Measurements from ENCODE around the gene GREB1L.
A peak's percentile ranks its signal among the peaks of the same experiment; 100 is the strongest.
"Not testable (repeated sequence)": the region's sequence is repeated elsewhere in the genome, so short reads cannot be mapped to it uniquely, and the experiment has no call there.

Gene GREB1L

DNA sequence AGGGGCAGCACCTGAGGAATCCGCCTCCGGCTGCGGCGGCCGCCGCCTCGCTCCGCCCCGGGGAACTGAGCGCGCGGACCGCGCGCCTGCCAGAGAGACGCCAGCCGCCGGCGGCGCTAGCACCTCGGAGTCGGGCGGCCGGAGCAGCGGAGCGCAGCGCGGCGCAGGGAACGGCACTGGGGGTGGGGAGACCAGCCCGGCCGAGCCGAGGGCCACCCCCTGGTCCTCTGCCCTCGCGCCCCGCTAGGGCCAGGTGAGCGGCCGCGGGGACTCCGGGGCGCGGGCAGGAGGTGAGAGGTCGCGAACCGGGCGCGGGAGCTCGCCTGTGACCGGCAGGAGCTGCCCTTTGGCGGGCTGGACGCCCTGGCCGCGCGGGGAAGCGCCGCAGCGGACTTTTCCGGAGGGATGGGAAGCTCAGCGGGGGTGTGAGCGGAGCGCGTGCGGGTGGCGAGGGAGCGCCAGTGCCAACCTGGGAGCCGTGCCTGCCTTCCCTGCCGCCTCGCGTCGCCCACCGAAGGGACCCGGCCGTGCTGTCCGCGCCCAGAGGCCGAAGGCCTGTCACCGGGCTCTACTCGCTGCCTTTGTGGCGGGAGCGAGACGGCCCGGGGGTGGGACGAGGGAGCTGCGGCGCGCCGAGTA is at the start of gene GREB1L:
TSS of gene GREB1L (plus strand) at position 92 of the 639 bp plus-strand sequence. CDS start 141,287 bp downstream, outside the sequence.
- FAIRE-seq (no peak), DNase-seq (ENCODE audit: extremely low spot score, insufficient read length, low read depth) (no peak)

DNA sequence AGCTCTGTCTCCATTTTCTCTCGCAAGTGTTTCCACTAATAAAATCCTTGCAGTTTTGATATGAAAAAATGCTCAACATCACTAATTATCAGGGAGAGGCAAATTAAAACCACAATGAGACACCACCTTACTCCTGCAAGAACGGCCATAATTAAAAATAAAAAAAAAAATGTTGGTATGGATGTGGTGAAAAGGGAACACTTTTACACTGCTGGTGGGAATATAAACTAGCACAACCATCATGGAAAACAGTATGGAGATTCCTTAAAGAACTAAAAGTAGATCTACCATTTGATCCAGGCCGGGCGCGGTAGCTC is 49.8 kb upstream of the GREB1L start:
- no peak for FAIRE-seq
- DNase-seq (ENCODE audit: extremely low spot score, insufficient read length, low read depth) = no peak

DNA sequence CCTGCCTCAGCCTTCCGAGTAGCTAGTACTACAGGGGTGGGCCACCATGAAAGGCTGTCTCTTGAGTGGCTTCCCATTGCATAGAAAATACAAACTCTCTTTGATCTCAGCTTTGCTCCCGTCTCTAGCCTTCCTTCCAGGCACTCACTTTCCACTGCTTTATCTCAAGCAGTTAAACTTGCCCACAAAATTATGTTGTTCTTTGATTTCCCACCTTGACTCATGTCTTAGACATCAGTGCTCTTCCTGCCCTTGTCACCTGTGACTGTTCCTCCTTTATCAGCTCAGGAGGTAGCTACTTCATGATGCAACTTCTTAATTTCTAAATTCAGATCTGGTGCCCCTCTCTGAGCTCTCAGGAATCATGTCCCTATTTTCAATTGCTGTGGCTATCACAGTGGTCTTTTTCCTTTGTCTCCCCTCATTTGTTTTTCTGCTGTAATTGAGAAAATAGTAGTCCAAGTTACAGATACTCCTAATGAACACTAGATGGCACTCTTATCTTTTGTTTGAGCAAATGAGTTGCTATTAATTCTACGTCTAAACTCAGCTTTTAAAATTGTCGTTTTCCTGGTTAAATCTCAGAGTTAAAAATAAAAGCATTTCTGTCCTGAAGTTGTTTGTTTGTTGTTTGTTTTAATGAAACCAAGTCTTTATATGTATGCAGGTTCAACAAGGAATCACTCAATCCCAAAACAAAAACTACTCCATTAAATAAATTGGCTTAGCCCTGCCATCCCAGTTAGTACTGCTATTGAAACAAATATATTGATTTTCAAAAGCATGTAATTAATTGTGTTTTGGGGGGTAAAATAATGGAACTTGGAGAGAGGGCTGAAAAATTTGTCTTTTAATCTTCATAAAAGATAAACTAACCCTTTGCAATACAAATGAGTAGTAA is 46.9 kb upstream of the GREB1L start:
- DNase-seq (ENCODE audit: extremely low spot score, insufficient read length, low read depth) (no peak), FAIRE-seq (peak; percentile 68)

DNA sequence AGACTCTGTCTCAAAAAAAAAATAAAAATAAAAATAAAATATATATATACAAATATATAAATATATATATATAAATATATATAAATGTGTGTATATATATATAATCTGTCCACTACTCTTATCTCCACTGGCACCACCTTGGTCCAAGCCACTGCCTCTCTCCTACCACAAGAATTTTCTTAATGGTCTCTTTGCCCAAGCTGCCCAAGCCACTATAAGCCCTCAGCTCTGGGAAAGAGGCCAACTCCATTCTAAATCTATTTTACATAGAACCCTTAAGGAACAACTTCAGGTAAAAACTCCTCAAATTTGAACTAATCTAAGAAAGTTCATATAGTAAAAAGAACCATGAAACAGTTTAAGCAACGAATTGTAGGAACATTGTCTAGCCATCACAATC is 45.6 kb upstream of the GREB1L start:
- DNase-seq (ENCODE audit: extremely low spot score, insufficient read length, low read depth) (no peak), FAIRE-seq (no peak)

DNA sequence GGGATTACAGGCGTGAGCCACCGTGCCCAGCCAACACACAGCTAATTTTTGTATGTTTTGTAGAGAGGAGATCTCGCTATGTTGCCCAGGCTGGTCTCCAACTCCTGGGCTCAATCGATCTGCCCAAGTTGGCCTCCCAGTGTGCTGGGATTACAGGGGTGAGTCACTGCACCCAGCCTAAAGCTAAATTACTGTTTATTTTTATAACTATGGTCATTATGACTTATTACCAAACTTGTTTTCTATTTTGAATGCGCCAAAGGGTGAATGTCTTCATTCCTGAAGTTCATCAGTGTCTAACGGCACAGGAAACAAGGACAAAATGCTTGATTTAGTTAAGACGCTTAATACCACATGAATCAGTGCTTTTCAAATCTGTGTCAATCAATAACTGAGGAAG is 38.9 kb upstream of the GREB1L start:
- FAIRE-seq (no peak), DNase-seq (ENCODE audit: extremely low spot score, insufficient read length, low read depth) (no peak)

DNA sequence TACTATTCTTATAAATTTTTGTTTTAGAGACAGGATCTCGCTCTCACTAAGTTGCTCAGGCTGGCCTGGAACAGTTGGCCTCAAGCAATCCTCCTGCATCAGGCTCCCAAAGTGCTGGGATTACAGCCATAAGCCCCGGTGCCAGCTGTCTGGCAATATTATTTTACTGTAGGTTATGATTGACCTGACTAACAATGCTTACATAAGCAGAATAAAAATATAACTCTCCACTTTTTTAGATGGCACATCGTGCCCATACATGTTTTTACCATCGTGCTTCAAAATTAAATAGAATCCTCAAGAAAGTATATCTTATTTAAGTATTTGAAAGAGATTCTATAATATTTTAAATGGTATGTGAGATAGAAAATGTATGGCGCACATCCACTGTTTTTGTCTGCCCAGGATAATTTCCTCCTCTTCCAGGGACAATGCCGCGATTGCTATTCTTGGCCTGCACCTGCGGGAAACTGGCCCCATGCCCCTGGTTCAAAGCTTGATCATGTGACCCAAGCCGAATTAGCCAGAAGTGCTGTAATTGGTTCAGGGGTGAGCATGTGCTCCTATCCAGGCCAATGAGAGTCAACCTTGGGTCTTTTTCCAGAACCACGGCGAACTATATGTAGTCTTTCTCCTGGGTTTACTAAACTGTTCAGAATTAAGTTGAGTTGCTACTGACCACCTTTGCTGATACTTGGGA is 38.3 kb upstream of the GREB1L start:
- DNase-seq (ENCODE audit: extremely low spot score, insufficient read length, low read depth) (no peak), FAIRE-seq (no peak)

DNA sequence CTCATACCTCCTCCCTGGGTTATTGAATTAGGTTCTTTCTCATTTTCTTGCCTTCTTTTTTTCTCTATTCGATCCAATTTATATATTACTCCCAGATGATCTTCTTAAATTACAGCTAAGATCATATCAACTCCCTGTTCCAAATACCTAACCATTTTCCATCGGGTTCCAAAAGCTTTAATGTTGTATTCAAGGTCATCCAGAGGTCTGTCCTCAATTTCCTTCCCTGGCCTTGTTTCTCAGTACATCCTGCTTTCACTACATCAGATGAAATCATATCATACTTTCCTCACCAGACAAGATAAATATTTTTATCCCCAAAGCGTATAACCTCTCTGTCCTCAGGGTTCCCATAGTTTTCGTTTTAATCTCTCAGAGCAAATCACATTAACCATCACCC is 36.3 kb upstream of the GREB1L start:
- FAIRE-seq (no peak), DNase-seq (ENCODE audit: extremely low spot score, insufficient read length, low read depth) (no peak)

DNA sequence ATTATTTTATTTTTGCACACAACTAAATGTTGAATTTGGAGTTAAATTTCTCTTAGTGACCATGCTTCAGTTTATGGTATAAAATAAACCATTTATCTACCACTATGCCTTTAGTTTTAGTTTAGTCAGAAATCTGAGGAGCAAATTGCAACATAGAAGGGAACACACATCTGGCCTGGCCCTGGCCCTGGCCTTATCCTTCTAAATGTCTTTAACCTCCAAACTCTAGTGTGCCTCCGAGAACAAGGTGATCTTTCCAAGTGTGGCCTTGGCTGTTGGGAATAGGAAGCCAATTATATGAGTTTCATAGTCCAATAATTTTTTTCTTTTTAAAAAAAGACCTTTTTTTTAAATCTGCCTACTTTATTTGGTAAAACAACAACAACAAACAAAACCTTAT is 31.8 kb upstream of the GREB1L start:
- DNase-seq (ENCODE audit: extremely low spot score, insufficient read length, low read depth) (no peak), FAIRE-seq (no peak)

DNA sequence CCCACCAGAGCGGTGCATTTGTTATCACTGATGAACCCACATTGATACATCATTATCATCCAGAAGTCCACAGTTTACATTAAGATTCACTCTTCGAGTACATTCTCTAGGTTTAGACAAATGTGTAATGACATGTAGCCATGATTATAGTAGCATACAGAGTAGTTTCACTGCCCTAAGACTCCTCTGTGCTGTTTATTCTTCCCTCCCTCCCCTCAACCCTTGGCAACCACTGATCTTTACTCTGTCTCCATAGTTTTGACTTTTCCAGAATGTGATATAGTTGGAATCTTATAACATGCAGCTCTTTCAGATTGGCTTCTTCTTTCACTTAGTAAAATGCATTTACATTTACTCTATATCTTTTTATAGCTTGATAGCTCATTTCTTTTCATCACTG is 31.2 kb upstream of the GREB1L start:
- FAIRE-seq (no peak), DNase-seq (ENCODE audit: extremely low spot score, insufficient read length, low read depth) (no peak)

DNA sequence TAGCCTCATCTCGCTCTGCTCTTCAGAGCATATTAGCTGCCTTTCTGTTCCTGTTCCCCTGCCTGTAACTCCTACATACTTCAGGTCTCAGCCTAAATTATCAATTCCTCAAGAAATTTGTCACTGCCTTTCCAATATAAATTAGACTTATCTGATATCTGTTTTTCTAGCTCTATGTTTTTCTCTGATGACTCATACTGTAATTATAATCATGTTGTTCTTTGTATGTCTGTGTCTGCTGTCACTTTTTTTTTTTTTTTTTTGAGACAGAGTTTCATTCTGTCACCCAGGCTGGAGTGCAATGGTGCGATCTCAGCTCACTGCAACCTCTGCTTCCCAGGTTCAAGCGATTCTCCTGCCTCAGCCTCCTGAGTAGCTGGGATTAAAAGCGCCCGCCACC is 27.6 kb upstream of the GREB1L start:
- not testable (repeated sequence) for FAIRE-seq; DNase-seq (ENCODE audit: extremely low spot score, insufficient read length, low read depth)

DNA sequence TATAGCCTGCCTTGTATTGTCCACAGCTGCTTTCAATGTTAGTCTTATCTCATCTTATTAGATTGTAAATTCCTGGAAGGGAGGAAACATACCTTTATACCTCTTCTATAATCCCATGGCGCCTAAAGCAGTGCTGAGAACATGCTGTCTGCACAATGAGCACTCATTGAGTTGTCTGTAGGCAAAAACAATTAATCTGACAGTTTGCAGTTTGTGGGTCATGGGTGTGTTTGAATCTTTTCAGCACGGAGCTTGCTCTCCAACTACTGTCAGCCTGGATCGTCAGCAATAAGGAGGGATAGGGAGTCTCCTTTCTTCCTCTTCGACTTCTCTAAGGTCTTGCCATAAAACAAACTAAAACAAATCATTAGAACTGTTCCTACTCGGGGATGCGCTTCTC is 26.5 kb upstream of the GREB1L start:
- FAIRE-seq (no peak), DNase-seq (ENCODE audit: extremely low spot score, insufficient read length, low read depth) (no peak)

DNA sequence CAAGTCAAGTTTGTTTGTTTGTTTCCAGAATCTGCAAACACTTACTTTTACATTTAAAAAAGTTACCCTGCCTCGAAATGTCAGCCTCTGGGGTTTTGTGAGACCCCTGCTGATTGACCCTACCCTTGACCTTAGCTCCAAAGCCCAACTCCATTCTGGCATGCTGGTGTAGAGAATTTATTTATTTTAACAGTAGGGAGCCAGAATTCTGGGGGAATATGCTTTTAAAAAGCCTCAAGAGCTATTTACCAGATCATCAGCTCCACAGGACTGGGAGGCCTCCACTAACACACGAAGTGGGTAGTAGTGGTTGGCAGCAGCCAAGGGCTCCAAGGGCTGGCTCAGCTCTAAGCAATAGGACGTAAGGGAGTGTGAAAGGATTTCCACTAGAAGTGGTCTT is 23.2 kb upstream of the GREB1L start:
- FAIRE-seq = no peak
- no peak for DNase-seq (ENCODE audit: extremely low spot score, insufficient read length, low read depth)

DNA sequence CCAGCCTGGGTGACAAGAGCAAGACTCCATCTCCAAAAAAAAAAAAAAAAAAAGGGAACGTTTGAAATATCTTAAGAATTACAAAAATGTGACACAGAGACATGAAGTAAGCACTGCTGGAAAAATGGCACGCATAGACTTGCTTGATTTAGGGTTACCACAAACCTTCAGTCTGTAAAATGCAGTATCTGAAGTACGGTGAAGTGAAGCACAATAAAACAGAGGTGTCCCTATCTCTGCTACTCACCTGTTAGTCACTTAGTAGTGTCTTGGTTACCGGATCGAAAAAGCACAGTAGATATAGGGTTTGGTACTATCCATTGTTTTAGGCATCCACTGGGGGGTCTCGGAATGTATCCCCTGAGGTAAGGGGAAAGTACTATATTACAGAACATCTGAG is 11.6 kb upstream of the GREB1L start:
- DNase-seq (ENCODE audit: extremely low spot score, insufficient read length, low read depth) (no peak), FAIRE-seq (no peak)

DNA sequence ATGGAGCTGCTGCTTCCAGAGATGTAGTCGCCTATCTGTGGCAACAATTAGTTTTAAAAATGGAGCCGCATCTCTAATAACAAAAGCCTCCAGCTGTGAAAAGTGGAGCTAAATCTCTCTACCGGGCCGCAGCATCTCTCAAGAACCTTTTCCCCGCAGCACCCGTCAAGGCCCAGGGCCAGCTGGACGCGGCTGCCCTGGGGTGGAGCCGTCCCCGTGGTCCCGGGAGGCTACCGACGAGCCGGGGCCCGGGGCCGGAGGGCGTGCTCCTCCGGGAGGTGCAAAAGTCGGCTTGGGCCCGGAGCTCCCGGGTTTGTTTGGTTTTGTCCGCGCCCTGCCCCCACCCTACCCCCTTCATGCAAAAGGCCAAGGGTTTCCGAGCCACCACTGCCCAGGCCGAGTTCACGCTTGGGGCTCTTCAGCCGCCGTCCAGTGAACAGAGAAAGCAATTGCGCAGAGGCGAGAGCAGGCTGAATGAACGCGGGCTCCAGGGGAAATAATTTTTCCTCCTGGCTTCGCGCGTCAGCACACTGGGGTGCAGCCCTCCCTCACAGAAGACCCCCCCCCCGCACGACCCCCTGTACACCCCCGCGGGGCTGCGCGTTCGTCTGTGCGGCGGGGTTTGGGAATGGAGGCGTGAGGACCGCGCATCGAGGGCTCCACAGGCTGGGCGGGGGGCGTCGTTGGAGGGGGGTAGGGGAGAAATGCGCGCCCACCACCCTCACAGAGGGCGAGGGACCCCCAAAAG is 557 bp upstream of the GREB1L start:
- DNase-seq (ENCODE audit: extremely low spot score, insufficient read length, low read depth) (no peak), FAIRE-seq (no peak)

DNA sequence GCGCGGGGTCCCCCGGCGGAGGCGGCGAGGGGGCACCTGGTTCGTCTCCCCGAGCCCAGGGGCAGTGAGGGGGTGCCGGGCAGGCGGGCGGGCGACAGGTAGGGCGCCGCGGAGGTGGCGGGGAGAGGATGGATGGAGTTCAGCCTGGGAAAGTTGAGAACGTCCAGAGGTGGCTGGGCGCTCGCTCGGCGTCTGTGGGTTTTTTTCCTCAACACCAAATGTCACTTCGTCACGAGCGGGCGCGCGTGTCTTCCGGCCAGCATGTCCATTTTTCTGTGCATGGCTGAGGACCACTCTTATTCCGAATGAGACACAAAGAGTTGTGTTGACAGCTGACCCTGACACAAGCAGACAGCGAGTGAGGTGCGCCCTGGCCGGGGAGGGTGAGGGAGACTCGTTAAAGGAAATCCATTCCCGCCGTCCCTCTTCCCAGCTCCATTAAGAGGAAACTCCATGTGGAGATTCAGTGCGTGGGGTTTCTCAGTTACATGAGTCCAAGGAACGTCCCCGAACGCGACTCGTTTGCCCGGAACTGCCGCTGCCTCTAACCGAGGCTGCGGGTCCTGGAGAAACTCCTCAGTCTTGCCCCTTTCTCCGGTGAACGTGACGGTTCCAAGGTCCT is 859 bp downstream of the GREB1L start:
- FAIRE-seq (no peak), DNase-seq (ENCODE audit: extremely low spot score, insufficient read length, low read depth) (no peak)

DNA sequence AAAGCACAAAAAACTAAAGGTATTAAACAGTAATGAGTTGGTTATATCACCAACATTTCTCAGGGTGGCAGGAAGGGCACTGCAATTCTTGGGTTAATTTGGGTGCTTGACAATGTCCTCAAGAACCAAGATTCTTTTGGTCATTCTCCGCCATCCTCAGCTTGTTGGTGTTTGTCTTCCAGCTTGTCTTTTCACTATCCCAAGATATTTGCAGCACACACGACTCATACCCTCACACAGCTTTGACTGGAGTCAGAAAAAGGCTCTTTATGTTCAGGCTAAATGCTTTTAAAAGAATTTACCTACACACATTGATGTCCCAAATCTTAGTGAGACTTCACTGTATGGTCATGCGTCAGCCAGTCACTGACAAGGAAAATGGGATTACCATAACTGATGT is 12.5 kb downstream of the GREB1L start:
- FAIRE-seq (no peak), DNase-seq (ENCODE audit: extremely low spot score, insufficient read length, low read depth) (no peak)

DNA sequence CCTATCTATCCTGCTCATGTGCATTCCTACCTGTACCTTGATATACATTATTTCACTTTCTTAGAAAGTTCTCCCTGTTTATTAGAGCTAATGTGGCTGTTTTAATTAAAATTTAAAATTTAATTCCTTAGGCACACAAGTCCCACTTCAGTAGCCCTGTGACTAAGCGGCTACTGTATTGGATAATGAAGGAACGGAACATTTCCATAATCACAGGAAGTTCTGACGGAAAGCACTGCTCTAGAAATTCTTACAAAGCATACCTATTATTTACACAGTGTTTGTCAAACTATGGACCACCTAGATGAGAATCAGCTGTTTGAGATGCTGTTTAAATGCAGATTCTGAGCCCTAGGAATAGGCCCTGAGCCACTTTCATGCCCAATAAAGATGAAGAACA is 13.2 kb downstream of the GREB1L start:
- FAIRE-seq = no peak

DNA sequence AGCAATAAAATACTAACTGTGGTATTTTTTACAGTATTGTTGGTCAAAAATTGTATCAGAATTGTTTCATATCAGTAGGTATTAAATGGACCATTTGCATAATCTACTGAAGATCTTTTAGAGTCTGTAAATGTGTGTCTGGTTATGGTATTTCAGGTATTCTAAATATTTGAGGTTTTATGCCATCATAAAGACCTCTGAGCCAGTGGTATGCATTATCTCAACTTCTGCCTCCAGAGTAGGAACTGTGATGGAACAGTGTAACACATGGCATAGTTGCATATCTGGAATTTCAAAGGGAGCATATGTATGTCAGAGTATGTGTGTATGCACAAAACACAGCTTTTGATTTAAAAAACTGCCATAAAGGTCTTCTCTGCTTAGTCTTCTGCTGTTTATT is 15.4 kb downstream of the GREB1L start:
- FAIRE-seq (no peak), DNase-seq (ENCODE audit: extremely low spot score, insufficient read length, low read depth) (no peak)

More for the DNA sequence above, 13.2 kb downstream of the GREB1L start:
- DNase-seq (ENCODE audit: extremely low spot score, insufficient read length, low read depth) = no peak

DNA sequence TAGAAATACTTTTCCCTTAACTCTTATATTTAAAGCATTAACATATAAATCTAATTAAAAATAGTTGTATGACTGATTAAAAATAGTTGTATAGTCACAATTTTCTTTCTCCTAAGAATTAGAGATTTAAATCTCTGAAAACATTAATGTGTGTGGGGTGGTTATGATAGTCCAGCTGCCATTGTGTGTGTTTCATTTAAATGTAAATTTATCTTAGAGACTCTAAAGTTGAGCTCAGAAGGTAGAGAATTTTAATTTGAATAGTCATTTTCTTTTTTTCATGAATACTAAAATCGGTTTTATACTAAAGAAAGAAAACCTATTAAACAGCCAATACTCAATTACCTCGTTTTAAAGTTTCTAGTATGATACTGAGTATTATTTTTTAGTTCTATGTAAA is 18.6 kb downstream of the GREB1L start:
- DNase-seq (ENCODE audit: extremely low spot score, insufficient read length, low read depth) (no peak), FAIRE-seq (no peak)

DNA sequence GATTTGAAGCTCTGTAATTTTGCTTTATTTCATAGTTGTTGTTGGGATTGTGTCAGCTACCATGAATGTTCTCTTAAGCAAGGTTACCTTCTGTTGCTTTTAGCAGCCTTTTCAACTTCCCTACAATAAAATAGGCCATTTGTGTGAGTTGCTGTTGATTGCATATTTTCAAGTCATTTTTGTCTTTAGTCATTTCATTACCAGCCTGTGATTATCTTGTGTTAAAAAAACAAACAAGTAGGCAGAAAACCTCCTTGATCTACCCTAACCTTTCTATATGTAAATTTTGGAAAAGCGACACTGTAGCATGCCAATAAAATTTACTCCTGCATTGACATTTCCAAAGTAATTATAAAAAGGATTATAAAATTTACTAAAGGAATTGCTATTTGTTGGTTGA is 19.3 kb downstream of the GREB1L start:
- DNase-seq (ENCODE audit: extremely low spot score, insufficient read length, low read depth) = no peak
- no peak for FAIRE-seq

Data from GM18507 (cell line).